GM12801 (cell line): ENCODE data around the gene UBE2U.

Source experiments
- TF ChIP-seq, protein P1 (sequence below): IDR thresholded peaks from one replicate; pipeline ENCODE4 v1.5.1; 2011; ENCODE audit warnings: control low read depth; ENCODE audit not compliant: insufficient read length; ENCODE audit errors: extremely low read depth

The UBE2U gene

DNA sequence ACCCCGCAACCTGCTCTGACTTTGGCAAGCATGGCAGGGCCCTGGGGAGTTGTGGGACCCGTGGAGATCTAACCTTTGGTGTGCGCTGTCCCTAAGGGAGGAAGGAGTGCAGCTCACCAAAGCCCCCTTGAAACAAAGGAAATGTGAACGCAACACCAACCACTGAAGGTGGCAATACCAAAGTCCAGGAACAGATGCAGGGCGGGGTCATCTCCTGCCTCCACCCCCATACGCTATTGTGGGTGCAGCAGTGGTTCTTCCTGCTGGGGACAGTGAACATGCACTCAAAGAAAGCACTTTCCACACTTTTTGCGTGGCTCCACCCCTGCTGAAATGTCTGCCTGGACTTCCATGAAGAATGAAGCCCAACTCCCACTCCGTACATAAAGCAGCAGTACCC is 93.0 kb downstream of the UBE2U start:
- TF ChIP-seq, protein P1, sequence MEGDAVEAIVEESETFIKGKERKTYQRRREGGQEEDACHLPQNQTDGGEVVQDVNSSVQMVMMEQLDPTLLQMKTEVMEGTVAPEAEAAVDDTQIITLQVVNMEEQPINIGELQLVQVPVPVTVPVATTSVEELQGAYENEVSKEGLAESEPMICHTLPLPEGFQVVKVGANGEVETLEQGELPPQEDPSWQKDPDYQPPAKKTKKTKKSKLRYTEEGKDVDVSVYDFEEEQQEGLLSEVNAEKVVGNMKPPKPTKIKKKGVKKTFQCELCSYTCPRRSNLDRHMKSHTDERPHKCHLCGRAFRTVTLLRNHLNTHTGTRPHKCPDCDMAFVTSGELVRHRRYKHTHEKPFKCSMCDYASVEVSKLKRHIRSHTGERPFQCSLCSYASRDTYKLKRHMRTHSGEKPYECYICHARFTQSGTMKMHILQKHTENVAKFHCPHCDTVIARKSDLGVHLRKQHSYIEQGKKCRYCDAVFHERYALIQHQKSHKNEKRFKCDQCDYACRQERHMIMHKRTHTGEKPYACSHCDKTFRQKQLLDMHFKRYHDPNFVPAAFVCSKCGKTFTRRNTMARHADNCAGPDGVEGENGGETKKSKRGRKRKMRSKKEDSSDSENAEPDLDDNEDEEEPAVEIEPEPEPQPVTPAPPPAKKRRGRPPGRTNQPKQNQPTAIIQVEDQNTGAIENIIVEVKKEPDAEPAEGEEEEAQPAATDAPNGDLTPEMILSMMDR, result no peak

- TF ChIP-seq, protein P1, result no peak
Measured at GRCh38 chr1:64302194-64302593, 98.8 kb downstream of the UBE2U start.

DNA sequence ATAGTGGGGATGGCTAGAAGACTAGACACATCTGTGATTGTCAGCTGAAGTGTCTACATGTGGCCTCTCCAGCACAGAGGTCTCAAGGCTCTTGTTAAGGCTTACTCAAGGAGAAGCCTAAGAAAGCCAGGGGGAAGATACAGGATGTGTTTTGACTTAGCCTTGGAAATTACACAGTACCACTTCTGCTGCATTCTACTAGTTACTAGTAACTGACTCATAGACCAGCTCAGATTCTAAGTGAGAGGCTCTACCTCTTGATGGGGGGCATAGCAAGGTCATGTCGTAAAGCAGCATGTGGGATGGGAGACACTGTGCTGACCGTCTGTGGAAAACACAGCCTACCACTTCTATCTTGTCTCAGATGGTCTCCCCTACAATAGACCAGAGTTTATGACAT is 99.5 kb downstream of the UBE2U start:
- TF ChIP-seq, protein P1, result no peak

GRCh38 chr1:64304823-64305222 is 101.4 kb downstream of the UBE2U start:
- TF ChIP-seq, protein P1, result no peak

DNA sequence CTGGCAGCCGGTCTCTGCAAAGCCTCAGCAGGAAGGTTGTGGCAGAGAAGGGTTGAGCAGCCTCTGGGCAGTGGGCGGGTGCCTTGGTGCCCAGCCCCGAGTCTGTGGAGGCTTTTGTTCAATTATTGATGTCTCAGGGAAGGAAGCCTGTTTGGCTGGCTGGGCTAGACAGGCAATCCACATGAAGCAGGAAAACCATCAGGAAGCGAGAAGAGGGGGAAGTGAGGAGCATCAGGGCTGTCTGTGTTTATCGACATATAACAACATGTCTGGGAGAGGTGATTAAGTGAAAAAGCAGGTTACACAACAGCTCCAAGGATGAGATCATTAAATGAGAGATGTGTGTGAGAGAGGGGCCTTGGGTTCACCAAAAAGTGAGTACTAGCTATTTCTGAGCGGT is 105.4 kb downstream of the UBE2U start:
- TF ChIP-seq, protein P1, result no peak

DNA sequence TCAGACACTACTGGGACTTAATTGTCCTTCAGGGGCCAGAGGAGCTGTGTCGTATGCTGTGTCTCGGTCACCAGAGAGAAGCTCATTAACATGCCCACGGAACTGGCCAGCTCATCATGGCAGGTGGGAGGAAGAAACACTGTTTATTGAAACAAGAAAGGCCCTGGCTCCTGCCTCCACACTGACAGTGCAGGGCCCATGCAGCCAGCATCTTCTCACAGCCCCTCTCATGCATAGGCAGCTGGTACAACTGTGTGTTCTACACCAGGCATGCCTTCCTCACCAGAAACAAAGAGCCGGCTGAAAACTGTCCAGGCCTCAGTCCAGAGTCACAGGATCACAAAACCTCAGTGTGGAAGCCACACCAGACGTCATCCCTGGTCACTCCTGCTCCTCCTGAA is 106.0 kb downstream of the UBE2U start:
- TF ChIP-seq, protein P1, result no peak

- TF ChIP-seq, protein P1, result no peak
Measured at GRCh38 chr1:64310760-64311159, 107.3 kb downstream of the UBE2U start.

- TF ChIP-seq, protein P1, result no peak
Measured at GRCh38 chr1:64312431-64312830, 109.0 kb downstream of the UBE2U start.
